GM12864 (cell line): Measurements from ENCODE around the gene CEP72.

Source experiments
- DNase-seq: peaks from one replicate; pipeline ENCODE4 v3.0.0-alpha.2; 2011; ENCODE audit warnings: low read depth
- H3K4me3 ChIP-seq: 2 replicates; pipeline ENCODE4 v1.5.1; 2011; ENCODE audit warnings: mild to moderate bottlenecking, low read depth, low read length, control low read depth
- TF ChIP-seq, protein P1 (sequence below): IDR thresholded peaks from 2 replicates; pipeline ENCODE4 v1.5.1; 2011; ENCODE audit warnings: low read depth, mild to moderate bottlenecking, moderate library complexity, low read length, control low read depth, inconsistent platforms; ENCODE audit errors: missing control alignments

The CEP72 gene

DNA sequence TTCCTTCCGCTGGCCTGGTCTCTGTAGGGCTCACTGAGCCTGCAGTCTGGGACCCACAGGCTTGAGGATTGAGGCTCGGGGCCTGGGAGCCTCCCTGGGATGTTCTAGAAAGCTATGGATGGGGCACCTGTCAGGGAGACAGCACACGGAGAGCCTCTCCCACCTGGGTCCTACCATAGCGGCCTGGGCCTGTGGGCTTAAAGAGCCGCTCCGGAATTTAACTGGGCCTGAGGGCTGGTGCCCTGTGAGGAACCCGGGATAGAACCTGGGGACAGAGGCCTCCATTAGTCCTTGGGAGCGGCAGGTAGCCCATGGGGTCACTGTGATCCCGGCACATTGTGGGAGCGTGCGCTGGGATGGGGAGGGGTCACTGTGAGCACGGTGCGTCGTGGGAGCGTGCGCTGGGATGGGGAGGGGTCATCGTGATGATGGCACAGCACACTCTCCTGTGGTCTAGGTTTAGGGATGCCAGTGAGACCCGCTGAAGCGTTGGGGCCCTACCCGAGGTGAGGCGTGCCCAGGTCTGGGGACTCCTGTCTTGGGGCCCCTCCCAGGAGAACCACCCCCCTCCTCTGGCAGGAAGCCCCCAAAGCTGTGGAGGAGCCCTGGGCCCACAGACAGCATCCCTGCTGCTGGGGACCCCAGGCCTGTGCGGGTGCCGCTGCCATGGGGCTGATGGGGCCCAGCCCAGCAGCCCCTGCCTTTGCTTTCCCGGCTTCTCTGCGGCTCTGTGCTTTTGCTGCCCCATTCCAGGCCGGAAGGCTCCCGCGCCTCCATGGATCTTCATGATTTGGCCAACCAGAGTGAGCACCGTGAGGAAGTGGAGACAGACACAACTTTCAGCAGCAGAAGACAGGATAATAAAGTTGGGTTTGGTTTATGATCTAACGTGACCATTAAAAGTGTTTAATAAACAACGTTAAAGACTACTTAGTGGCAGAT, 3.4 kb upstream of the CEP72 start:
- TF ChIP-seq, protein P1, sequence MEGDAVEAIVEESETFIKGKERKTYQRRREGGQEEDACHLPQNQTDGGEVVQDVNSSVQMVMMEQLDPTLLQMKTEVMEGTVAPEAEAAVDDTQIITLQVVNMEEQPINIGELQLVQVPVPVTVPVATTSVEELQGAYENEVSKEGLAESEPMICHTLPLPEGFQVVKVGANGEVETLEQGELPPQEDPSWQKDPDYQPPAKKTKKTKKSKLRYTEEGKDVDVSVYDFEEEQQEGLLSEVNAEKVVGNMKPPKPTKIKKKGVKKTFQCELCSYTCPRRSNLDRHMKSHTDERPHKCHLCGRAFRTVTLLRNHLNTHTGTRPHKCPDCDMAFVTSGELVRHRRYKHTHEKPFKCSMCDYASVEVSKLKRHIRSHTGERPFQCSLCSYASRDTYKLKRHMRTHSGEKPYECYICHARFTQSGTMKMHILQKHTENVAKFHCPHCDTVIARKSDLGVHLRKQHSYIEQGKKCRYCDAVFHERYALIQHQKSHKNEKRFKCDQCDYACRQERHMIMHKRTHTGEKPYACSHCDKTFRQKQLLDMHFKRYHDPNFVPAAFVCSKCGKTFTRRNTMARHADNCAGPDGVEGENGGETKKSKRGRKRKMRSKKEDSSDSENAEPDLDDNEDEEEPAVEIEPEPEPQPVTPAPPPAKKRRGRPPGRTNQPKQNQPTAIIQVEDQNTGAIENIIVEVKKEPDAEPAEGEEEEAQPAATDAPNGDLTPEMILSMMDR: no peak
- no peak for DNase-seq
- no peak overlapping the region for H3K4me3 ChIP-seq

DNA sequence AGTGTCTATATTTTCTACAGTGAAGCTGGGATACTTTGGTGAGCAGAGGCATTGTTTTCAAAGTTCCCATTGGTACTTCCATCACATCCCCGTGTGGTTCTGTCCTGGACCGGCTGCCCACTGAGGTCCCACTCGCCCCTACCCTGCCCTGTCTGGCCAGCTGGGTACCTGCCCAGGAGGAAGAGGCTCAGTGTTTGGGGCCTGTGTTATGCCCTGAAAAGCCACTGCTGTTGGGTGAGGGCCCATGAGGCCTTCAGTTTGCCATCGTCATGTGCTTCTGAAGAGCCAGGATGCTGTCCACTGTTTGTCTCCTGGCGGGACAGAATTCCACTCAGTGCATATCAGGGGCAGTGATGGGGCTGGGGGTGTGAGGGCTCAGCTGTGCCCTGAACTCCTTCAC, 2.6 kb upstream of the CEP72 start:
- TF ChIP-seq, protein P1: no peak
- no peak overlapping the region for H3K4me3 ChIP-seq
- no peak for DNase-seq

DNA sequence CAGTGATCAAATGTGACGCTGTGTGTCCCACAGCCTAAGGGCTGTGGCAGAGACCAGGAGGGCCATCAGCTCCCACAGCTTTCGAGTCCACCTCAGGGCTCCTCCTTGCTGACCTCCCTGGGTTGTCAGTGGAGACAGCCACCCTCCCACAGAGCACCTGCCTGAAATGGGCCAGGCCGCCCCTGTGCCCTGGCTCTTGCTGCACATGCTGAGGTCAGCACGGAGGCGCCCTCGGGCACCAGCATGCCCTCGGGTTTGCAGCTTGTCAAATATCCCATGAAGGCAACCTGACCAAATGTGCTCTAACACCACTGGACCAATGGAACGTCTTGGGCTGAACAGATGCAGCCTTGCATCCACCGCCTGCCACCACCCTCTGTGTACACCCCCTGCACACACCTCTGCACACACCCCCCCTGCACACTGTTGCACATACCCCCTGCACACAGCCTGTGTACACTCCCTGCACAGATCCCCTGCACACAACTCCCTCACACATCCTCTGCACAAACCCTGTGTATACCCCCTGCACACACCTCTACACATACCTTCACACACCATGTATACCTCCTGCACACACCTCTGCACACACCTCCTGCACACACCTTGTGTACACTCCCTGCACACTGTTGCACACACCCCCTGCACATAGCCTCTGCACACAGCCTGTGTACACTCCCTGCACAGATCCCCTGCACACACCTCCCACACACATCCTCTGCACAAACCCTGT, 2.0 kb upstream of the CEP72 start:
- no peak overlapping the region for H3K4me3 ChIP-seq
- TF ChIP-seq, protein P1: no peak
- no peak for DNase-seq

DNA sequence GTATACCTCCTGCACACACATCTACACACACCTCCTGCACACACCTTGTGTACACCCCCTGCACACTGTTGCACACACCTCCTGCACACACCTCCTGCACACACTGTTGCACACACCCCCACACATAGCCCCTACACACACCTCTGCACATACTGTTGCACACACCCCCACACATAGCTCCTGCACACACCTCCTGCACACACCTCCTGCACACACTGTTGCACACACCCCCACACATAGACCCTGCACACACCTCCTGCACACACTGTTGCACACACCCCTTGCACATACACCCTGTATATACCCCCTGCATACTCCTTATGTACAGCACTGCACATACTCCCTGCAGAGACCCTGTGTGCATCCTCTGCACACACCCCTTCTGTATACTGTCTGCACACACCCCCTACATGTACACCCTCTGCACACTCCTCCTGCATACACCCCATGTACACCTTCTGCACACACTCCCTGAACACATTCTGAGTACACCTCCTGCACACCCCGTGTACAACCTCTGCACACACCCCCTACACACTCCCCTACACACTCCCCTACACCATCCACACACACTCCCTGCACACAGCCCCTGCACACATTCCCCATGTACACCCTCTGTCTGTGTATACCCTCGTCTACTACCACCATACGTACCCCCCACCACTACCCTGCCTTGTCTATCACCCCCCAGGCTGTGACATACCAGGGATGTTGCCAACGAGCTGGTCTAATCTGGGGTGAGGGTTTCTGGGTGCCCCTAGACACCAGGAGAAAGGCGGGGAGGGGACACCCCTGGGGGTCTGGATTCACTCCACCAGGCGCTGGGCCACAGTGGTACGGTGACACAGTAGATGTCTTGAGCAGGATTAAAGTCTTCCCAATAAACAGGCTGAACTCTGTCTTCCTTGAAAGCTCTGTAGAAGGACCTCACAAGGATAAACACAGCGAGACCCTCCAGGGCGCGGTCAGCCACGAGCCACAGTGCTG, 1.1 kb upstream of the CEP72 start:
- no peak for DNase-seq
- TF ChIP-seq, protein P1: no peak
- H3K4me3 ChIP-seq: peak overlapping the region; percentile 76

DNA sequence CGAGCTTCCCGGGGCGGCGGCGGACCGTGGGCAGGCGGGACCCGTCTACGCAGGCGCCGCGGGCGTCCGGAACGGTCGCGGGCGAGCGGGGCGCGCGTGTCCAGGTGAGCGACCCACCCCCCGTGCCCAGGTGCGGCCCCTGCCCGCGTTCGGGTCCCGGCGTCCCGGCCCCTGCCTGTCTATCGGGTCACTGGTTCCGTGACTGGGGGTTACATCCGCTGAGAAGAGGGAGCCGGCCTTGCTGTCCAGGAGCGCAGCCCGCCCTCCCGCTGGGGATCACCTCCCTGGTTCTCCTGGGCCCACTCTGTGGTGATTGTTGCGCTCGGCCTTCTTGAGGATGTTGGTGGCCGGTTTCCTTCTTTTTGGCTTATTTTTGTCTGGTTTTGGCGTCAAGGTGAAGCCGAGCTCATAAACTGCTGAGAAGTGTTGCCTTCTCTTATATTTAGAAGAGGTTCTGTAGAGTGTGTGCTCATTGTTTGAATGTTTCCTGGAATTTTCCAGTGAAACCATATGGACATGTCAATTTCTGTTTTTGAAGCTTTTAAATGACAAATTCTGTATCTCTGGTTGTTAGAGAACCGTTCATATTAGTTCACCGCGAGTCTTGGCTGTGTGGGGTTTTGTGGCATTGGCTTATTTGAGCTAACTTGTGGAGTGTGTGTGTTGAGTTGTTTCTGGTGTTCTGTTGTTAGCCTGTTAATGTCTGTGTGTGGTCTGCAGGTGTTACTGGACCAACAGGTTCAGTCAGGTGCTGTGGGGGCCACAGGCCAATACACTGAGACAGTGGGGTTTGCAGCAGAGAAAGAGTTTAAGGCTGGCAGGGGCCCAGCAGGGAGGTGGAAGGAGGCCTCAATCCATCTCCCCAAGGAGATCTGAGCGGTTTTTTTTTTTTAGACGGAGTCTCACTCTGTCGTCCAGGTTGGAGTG, 621 bp downstream of the CEP72 start:
- no peak for DNase-seq
- TF ChIP-seq, protein P1: no peak
- H3K4me3 ChIP-seq: peak overlapping the region; percentile 76

DNA sequence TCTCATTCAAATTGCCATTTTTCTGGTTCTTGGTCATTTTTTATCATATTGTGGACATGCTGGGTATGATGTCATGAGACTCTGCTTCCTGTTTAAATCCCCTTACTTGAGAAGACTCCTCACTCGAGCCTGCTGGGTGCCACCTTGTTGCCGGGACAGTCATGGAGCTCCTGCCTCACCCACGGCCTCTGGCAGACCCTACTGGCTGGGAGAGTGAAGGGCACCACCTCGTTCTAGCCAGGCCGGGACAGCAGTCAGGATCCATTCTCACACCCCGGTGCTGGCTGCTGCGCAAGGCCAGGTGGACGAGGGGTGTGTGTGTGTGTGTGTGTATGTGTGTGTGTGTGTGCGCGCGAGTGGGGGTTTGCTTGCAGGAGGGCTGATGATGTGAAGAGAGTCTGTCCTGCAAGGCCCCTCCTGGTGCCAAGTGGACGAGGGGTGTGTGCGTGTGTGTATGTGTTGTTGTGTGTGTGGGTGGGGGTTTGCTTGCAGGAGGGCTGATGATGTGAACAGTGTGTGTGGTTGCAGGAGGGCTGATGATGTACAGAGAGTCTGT, 4.4 kb downstream of the CEP72 start:
- no peak for DNase-seq
- H3K4me3 ChIP-seq: no peak overlapping the region
- TF ChIP-seq, protein P1: no peak
